ENCODE data around the gene DGKZ.
"Not testable (repeated sequence)": the region's sequence is repeated elsewhere in the genome, so short reads cannot be mapped to it uniquely, and the experiment has no call there.

Gene DGKZ

DNA sequence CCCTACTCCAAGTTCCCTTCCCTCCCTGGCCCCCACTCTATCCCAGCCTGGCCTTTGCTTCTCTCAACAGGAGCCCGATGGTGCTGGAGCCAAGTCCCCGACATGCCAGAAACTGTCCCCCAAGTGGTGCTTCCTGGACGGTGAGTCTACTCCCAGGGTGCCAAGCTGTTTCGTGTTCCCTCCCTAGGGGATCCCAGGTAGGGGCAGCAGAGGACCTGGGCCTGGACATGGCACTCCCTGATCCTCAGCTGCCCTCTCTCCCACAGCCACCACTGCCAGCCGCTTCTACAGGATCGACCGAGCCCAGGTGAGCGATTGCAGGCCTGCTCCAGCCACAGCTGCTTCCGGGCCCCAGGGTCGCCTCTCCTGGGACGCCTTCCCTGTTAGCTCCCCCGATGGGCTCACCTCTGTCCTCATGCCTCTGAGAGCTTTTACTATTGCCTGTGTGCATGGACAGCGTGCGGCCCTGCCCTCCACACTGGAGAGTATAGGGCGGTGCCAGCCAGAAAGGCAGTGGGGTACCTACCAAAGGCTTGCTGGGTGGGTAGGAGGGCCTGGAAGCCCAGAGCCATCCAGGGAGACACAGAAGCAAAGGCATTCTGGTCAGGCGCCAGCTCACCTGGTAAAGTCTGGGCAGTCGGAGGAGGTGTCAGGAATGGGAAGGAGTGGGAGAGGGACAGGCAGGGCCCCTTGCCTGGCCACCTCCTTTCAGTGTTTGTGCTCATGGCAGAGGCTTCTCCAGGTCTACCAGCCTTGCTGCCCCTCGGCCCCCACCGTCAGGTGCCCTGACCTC, 29.2 kb downstream of the DGKZ start:
- TF ChIP-seq ZFX (IDR thresholded peaks at IDR 0.05) = no peak
- TF ChIP-seq, protein P1, sequence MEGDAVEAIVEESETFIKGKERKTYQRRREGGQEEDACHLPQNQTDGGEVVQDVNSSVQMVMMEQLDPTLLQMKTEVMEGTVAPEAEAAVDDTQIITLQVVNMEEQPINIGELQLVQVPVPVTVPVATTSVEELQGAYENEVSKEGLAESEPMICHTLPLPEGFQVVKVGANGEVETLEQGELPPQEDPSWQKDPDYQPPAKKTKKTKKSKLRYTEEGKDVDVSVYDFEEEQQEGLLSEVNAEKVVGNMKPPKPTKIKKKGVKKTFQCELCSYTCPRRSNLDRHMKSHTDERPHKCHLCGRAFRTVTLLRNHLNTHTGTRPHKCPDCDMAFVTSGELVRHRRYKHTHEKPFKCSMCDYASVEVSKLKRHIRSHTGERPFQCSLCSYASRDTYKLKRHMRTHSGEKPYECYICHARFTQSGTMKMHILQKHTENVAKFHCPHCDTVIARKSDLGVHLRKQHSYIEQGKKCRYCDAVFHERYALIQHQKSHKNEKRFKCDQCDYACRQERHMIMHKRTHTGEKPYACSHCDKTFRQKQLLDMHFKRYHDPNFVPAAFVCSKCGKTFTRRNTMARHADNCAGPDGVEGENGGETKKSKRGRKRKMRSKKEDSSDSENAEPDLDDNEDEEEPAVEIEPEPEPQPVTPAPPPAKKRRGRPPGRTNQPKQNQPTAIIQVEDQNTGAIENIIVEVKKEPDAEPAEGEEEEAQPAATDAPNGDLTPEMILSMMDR (conservative IDR thresholded peaks at IDR 0.05) = no peak
- H3K27ac ChIP-seq = no peak overlapping the region

DNA sequence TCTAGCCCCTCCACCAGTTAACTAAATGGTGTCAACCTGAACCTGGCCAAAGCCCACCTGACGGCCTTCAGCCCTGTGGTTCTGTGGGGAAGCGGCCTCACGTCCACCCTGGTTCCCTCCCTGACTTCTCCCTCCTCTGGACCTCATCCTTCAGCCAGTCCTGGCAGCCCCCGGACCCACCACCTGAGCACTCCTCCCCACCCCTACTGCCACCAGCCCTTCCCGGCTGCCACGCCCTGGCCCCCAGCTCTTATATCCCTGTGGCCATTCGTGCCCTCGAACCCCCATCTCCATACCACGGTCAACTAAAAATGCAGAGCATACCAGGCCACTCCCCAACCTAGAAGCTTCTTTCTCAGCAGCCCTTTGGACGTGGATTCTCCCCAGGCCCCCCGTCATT, 30.0 kb downstream of the DGKZ start:
- H3K27ac ChIP-seq = no peak overlapping the region
- TF ChIP-seq ZFX (IDR thresholded peaks at IDR 0.05) = no peak
- TF ChIP-seq, protein P1 (conservative IDR thresholded peaks at IDR 0.05) = no peak

DNA sequence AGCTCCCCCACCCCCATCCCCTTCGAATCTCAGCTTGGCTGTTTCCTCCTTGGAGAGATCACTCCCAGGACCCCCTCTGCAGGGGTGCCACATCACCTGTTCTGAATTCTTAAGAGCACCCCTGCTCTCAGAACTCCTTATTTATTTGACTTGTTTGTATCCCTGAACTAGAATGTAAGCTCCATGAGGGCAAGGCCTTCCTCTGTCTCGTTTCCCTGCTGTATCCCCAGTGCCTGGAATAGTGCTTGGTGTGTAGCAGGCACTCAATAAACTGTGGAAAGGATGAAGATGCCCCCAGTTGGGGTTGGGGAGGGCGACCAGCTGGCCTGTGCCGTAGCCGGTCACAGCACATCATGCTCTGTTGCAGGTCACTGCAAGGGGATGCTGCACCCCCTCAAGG, 30.6 kb downstream of the DGKZ start:
- no peak overlapping the region for H3K27ac ChIP-seq
- TF ChIP-seq ZFX (IDR thresholded peaks at IDR 0.05) = no peak
- TF ChIP-seq, protein P1 (conservative IDR thresholded peaks at IDR 0.05) = no peak

DNA sequence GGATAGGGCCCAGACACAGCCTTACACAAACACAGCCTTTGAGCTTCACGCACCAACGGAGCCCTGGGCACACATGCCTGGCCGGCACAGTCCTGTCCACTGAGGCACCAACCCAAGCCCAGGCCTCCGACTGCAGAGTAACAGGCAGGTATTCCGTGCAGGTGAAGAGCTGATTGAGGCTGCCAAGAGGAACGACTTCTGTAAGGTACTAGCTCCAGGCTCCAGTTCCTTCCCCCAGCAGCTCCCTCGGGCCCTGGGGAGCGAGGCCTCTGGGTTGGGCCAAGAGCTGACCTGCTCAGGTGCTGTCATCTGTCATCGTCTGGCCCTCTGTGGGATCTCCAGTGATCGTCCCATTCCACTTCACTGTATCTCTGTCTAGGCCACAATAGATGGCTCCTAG, 31.0 kb downstream of the DGKZ start:
- TF ChIP-seq ZFX (IDR thresholded peaks at IDR 0.05) = no peak
- TF ChIP-seq, protein P1 (conservative IDR thresholded peaks at IDR 0.05) = no peak
- no peak overlapping the region for H3K27ac ChIP-seq

DNA sequence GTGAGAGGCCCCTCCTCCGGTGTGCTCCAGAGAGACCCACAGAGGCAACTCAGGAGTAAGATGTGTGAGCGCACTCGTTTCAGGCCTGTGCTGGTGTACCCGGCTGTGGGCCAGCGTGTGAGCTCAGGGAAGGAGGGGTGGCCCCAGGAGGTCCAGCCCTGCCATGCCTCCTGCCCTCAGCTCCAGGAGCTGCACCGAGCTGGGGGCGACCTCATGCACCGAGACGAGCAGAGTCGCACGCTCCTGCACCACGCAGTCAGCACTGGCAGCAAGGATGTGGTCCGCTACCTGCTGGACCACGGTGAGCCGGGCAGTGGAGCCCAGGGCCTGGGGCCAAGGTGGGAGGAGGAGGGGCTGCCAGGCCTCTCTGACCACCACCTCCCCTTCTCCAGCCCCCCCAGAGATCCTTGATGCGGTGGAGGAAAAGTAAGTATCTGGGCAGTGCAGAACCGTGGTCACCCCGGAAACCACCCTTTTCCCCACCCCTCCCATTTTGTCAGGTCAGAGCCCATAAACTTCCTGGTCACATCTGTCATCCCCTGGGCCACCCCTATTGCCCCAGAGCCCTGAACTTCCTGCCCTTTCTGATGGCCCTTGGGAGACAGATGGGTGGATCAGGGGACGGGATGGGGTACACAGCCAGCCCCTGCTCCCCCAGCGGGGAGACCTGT, 31.7 kb downstream of the DGKZ start:
- no peak overlapping the region for H3K27ac ChIP-seq
- TF ChIP-seq ZFX (IDR thresholded peaks at IDR 0.05) = no peak
- TF ChIP-seq, protein P1 (conservative IDR thresholded peaks at IDR 0.05) = no peak

DNA sequence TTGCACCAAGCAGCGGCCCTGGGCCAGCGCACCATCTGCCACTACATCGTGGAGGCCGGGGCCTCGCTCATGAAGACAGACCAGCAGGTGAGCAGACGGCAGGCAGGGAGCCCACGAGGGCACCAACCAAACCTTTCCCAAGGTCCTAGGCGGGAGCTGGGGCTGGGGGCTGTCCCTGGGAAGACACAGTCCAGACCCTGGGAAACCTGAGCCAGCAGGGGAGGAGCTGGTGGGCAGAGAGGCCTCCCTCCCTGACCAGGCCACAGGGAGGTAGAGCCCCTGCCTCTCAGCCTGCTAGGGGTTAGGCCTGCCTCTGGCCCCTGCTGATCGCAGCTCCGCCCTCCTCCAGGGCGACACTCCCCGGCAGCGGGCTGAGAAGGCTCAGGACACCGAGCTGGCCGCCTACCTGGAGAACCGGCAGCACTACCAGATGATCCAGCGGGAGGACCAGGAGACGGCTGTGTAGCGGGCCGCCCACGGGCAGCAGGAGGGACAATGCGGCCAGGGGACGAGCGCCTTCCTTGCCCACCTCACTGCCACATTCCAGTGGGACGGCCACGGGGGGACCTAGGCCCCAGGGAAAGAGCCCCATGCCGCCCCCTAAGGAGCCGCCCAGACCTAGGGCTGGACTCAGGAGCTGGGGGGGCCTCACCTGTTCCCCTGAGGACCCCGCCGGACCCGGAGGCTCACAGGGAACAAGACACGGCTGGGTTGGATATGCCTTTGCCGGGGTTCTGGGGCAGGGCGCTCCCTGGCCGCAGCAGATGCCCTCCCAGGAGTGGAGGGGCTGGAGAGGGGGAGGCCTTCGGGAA, 32.4 kb downstream of the DGKZ start:
- not testable (repeated sequence) for H3K27ac ChIP-seq

DNA sequence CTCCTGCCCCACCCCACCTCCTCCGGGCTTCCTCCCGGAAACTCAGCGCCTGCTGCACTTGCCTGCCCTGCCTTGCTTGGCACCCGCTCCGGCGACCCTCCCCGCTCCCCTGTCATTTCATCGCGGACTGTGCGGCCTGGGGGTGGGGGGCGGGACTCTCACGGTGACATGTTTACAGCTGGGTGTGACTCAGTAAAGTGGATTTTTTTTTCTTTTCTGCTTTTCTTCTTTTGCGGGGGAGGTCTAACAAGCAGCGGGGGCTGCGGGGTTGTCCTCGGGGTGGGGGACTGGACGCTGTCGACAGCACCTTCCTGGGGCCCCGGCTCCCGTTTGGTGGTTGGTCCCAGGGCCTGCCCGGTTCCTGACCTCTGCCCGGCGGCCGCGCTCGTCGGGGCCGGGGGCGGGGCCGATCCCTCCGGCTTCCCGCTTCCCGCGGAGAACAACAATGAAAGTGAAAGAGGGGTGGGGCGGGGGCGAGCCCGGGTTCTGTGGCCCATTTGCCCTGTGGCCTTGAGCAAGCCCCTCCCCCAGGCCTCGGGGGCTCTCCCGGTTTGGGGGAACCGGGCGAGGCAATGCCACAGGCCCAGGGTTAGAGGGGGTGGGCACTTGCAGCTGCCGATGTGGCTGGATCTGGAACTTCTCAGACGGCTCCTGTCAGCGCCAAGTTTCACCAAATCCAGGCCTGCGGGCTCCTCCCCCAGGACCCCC, 33.2 kb downstream of the DGKZ start:
- no peak overlapping the region for H3K27ac ChIP-seq

More for the DNA sequence above, 33.2 kb downstream of the DGKZ start:
- TF ChIP-seq, protein P1 (conservative IDR thresholded peaks at IDR 0.05) = no peak
- no peak for TF ChIP-seq ZFX (IDR thresholded peaks at IDR 0.05)
